H1 (cell line): ENCODE measurements around the gene RPL12. TPM values are rescaled to one million over a fixed set of nuclear protein-coding genes. Genes with fewer than 3 reads are reported as not detected.
A peak's percentile ranks its signal among the peaks of the same experiment; 100 is the strongest.

Experiments used
- CTCF ChIA-PET: fragments of 300-600 bp; sonication (Branson Sonifier 250); formaldehyde crosslinking; loops from one replicate; lab custom pipeline; 2021; ENCODE audit not compliant: partially characterized antibody; lab: Charles Lee
- POLR2A ChIA-PET: fragments of 300-600 bp; sonication (Branson Sonifier 250); formaldehyde crosslinking; loops from one replicate; lab custom pipeline; 2021; ENCODE audit warnings: inconsistent platforms; ENCODE audit not compliant: partially characterized antibody; lab: Charles Lee
- DNase-seq, 2 experiments: peaks; one replicate each; pipeline versions ENCODE4 v3.0.0 to v3.0.0-alpha.2; 2010 to 2022; ENCODE audit warnings: low spot score in 2 of 2, low read depth in 1 of 2, mixed read lengths in 1 of 2
- FAIRE-seq: peaks from 2 replicates; lab custom pipeline; 2011; peaks lifted over from hg19 to GRCh38; lab: Jason Lieb, UNC
- H2AFZ ChIP-seq: 2 replicates; pipeline ENCODE4 v1.8.1; 2012; ENCODE audit warnings: low read length, inconsistent platforms
- H2AK5ac ChIP-seq: 2 replicates; pipeline ENCODE4 v1.6.1; 2013; ENCODE audit warnings: low read depth, low read length
- H2BK120ac ChIP-seq: replicated peaks from 2 replicates; pipeline ENCODE3; 2013; ENCODE audit warnings: low read depth, low read length, inconsistent platforms
- H2BK12ac ChIP-seq: 2 replicates; pipeline ENCODE4 v1.6.1; 2013; ENCODE audit warnings: low read depth, low read length
- H2BK15ac ChIP-seq: 2 replicates; pipeline ENCODE4 v1.6.1; 2013; ENCODE audit warnings: low read length
- H2BK20ac ChIP-seq: 2 replicates; pipeline ENCODE4 v1.6.1; 2013; ENCODE audit warnings: low read length
- H2BK5ac ChIP-seq: 2 replicates; pipeline ENCODE4 v1.6.1; 2013; ENCODE audit warnings: low read depth, low read length
- H3K14ac ChIP-seq: 2 replicates; pipeline ENCODE4 v1.6.1; 2013; ENCODE audit warnings: inconsistent platforms; ENCODE audit not compliant: insufficient read length
- H3K18ac ChIP-seq: 2 replicates; pipeline ENCODE4 v1.6.1; 2013; ENCODE audit warnings: low read length; ENCODE audit errors: extremely low read depth
- H3K23ac ChIP-seq: 2 replicates; pipeline ENCODE4 v1.6.1; 2013; ENCODE audit warnings: inconsistent platforms; ENCODE audit not compliant: insufficient read length
- H3K23me2 ChIP-seq: 2 replicates; pipeline ENCODE4 v1.6.1; 2013; ENCODE audit warnings: low read depth, low read length
- H3K27ac ChIP-seq: 2 replicates; pipeline ENCODE4 v1.6.1; 2011; ENCODE audit warnings: low read depth, low read length, inconsistent platforms
- H3K27me3 ChIP-seq, 4 experiments: replicated peaks in 1 of 4; 1 replicate in 1 of 4; 2 replicates in 3 of 4; pipeline versions ENCODE4 v1.6.1 to v1.8.1; 2011 to 2013; ENCODE audit warnings: low read length in 3 of 4, mild to moderate bottlenecking in 3 of 4, inconsistent platforms in 2 of 4, mixed read lengths in 2 of 4, moderate library complexity in 1 of 4; ENCODE audit not compliant: control insufficient read depth in 3 of 4, insufficient read depth in 3 of 4; ENCODE audit errors: extremely low read depth in 1 of 4
- H3K36me3 ChIP-seq, 4 experiments: 2 replicates each; pipeline versions ENCODE4 v1.6.1 to v1.8.1; 2011 to 2013; ENCODE audit warnings: mild to moderate bottlenecking in 4 of 4, low read length in 3 of 4, moderate library complexity in 2 of 4, control low read depth in 1 of 4, inconsistent platforms in 1 of 4; ENCODE audit not compliant: insufficient read depth in 4 of 4, control insufficient read depth in 2 of 4
- H3K4ac ChIP-seq: replicated peaks from 2 replicates; pipeline ENCODE3; 2013; ENCODE audit warnings: low read length, low read depth, mixed read lengths, inconsistent platforms; ENCODE audit not compliant: insufficient read length
- H3K4me1 ChIP-seq, 4 experiments: replicated peaks in 1 of 4; 1 replicate in 1 of 4; 2 replicates in 3 of 4; pipeline versions ENCODE4 v1.6.1 to v1.8.1; 2011 to 2013; ENCODE audit warnings: low read length in 3 of 4, inconsistent platforms in 2 of 4, mixed read lengths in 1 of 4; ENCODE audit not compliant: insufficient read depth in 4 of 4, control insufficient read depth in 3 of 4
- H3K4me2 ChIP-seq, 2 experiments: 2 replicates each; pipeline versions ENCODE4 v1.6.1 to v1.8.1; 2011 to 2013; ENCODE audit warnings: low read depth in 2 of 2, low read length in 2 of 2, control low read depth in 1 of 2, inconsistent platforms in 1 of 2, mild to moderate bottlenecking in 1 of 2; ENCODE audit not compliant: insufficient read depth in 1 of 2
- H3K4me3 ChIP-seq, 4 experiments: fragments of 200-600, 300-600 bp in 1 of 4; sonication (generic), shearing (Covaris generic), sonication (Bioruptor Twin) in 1 of 4; 2 replicates each; pipeline versions ENCODE4 v1.5.1 to v1.8.1; 2011 to 2016; ENCODE audit warnings: low read length in 4 of 4, low read depth in 3 of 4, control low read depth in 2 of 4, inconsistent platforms in 2 of 4, mild to moderate bottlenecking in 2 of 4, mixed read lengths in 1 of 4, moderate library complexity in 1 of 4; ENCODE audit not compliant: insufficient read depth in 2 of 4; ENCODE audit errors: extremely low read depth in 1 of 4
- H3K56ac ChIP-seq: replicated peaks from 2 replicates; pipeline ENCODE3; 2013; ENCODE audit warnings: low read depth, mild to moderate bottlenecking, mixed read lengths, low read length, inconsistent platforms; ENCODE audit not compliant: insufficient read length
- H3K79me1 ChIP-seq: 2 replicates; pipeline ENCODE4 v1.6.1; 2013; ENCODE audit warnings: low read depth, low read length, control low read depth
- H3K79me2 ChIP-seq, 2 experiments: 2 replicates each; pipeline versions ENCODE4 v1.6.1 to v1.8.1; 2012 to 2013; ENCODE audit warnings: low read length in 2 of 2, mild to moderate bottlenecking in 2 of 2, inconsistent platforms in 1 of 2; ENCODE audit not compliant: insufficient read depth in 2 of 2, control insufficient read depth in 1 of 2
- H3K9ac ChIP-seq, 4 experiments: replicated peaks in 1 of 4; 1 replicate in 1 of 4; 2 replicates in 3 of 4; pipeline versions ENCODE4 v1.6.1 to v1.8.1; 2011 to 2013; ENCODE audit warnings: low read depth in 3 of 4, low read length in 3 of 4, control low read depth in 2 of 4, mild to moderate bottlenecking in 2 of 4, moderate library complexity in 2 of 4, inconsistent platforms in 1 of 4; ENCODE audit errors: extremely low read depth in 1 of 4
- H3K9me3 ChIP-seq, 2 experiments: 2 replicates each; pipeline versions ENCODE4 v1.6.1 to v1.8.1; 2012 to 2013; ENCODE audit warnings: mild to moderate bottlenecking in 2 of 2, moderate library complexity in 2 of 2, control low read depth in 1 of 2, inconsistent platforms in 1 of 2, low read depth in 1 of 2, low read length in 1 of 2, mixed read lengths in 1 of 2; ENCODE audit not compliant: insufficient read depth in 2 of 2
- H4K20me1 ChIP-seq, 2 experiments: replicated peaks in 1 of 2; 2 replicates each; pipeline versions ENCODE3 to v1.8.1; 2011 to 2013; ENCODE audit warnings: inconsistent platforms in 2 of 2, low read length in 2 of 2, mild to moderate bottlenecking in 1 of 2; ENCODE audit not compliant: insufficient read depth in 2 of 2, control insufficient read depth in 1 of 2
- H4K5ac ChIP-seq: 2 replicates; pipeline ENCODE4 v1.6.1; 2013; ENCODE audit warnings: low read length, low read depth, mixed read lengths, inconsistent platforms; ENCODE audit not compliant: insufficient read length
- H4K8ac ChIP-seq: 2 replicates; pipeline ENCODE4 v1.8.0; 2013; ENCODE audit warnings: mild to moderate bottlenecking, moderate library complexity, low read length, inconsistent platforms; ENCODE audit not compliant: insufficient read depth; ENCODE audit errors: extremely low read depth
- H4K91ac ChIP-seq: replicated peaks from 2 replicates; pipeline ENCODE3; 2013; ENCODE audit warnings: low read length, mixed read lengths, inconsistent platforms; ENCODE audit not compliant: insufficient read length
- HDAC6 ChIP-seq: IDR thresholded peaks from one replicate; pipeline ENCODE4 v1.7.1; 2012; ENCODE audit warnings: low read depth, mild to moderate bottlenecking, inconsistent platforms, low read length, moderate library complexity
- KDM4A ChIP-seq: IDR thresholded peaks from one replicate; pipeline ENCODE4 v1.7.1; 2012; ENCODE audit warnings: low read depth, mild to moderate bottlenecking, moderate library complexity, low read length, inconsistent platforms; ENCODE audit not compliant: severe bottlenecking
- WGBS, 2 experiments: shearing (Covaris generic) in 1 of 2; methylation state at CpG; one replicate each; pipeline versions ENCODE4 v1.1.6 to v1.1.7; 2013 to 2015; ENCODE audit warnings: low lambda C conversion rate in 2 of 2, mixed read lengths in 2 of 2, inconsistent platforms in 1 of 2, low coverage in 1 of 2, missing lambda C conversion rate in 1 of 2; ENCODE audit not compliant: insufficient replicate concordance in 2 of 2, insufficient coverage in 1 of 2, insufficient read length in 1 of 2; ENCODE audit errors: extremely low coverage in 1 of 2, missing lambda C conversion rate in 1 of 2; 5-methylcytosine and 5-hydroxymethylcytosine counted together
- polyA plus RNA-seq, 7 experiments: library from polyadenylated mRNA; depleted of rRNA in 3 of 7; stranded (reverse) in 5 of 7; unstranded in 2 of 7; fragments of >200 nt in 5 of 7; fragments of 200-250 nt in 2 of 7; gene quantifications; 1 replicate in 5 of 7; 2 replicates in 1 of 7; 4 replicates in 1 of 7; pipeline versions ENCODE4 v1.2.1 to v1.2.3, GENCODE V29; 2011 to 2013; ENCODE audit warnings: missing spikeins in 2 of 7, mixed read lengths in 2 of 7
- total RNA-seq: library from RNA; stranded (reverse); fragmentation: NEBNext Ultra II Directional; extraction: Animal tissue kit (Norgen Biotek cat#: 25700); gene quantifications from 2 replicates; pipeline ENCODE4 v1.2.1, GENCODE V29; 2021
- TF ChIP-seq, protein P1 (sequence below), 3 experiments: IDR thresholded peaks; 1 replicate in 2 of 3; 2 replicates in 1 of 3; pipeline versions ENCODE4 v1.5.1 to v1.6.1; 2011; ENCODE audit warnings: low read length in 3 of 3, mild to moderate bottlenecking in 3 of 3, inconsistent platforms in 2 of 3, low read depth in 1 of 3, moderate library complexity in 1 of 3; ENCODE audit not compliant: insufficient read depth in 1 of 3; ENCODE audit errors: control extremely low read depth in 1 of 3

Gene RPL12
- total and polyA plus RNA-seq, 2 of the 8 experiments (the other 6 are each of a cell fraction or from before 2014, with no cell fraction given) = 1,993 to 4,892 TPM

GRCh38 chr9:127495884-127496555 lies 44.8 kb upstream of the RPL12 start:
- ChIA-PET POLR2A (interaction anchor here (0.6 to 1.7 kb wide), 3 partner anchors 18 to 113 kb away, joined by 3 to 8 read pairs (median 3); partner anchors contain the start of genes LRSAM1 and RPL12), CTCF (interaction anchor here (0.5 to 1.7 kb wide), 7 partner anchors 9 to 125 kb away, joined by 3 to 4 read pairs (median 3); no protein-coding TSS in a partner anchor)
- no peak overlapping the region for H2BK12ac ChIP-seq
- no peak overlapping the region for H3K23ac ChIP-seq
- no peak overlapping the region for H2BK20ac ChIP-seq
- no peak overlapping the region for H3K14ac ChIP-seq
- TF ChIP-seq HDAC6 (no peak), KDM4A (no peak)
- TF ChIP-seq, protein P1, sequence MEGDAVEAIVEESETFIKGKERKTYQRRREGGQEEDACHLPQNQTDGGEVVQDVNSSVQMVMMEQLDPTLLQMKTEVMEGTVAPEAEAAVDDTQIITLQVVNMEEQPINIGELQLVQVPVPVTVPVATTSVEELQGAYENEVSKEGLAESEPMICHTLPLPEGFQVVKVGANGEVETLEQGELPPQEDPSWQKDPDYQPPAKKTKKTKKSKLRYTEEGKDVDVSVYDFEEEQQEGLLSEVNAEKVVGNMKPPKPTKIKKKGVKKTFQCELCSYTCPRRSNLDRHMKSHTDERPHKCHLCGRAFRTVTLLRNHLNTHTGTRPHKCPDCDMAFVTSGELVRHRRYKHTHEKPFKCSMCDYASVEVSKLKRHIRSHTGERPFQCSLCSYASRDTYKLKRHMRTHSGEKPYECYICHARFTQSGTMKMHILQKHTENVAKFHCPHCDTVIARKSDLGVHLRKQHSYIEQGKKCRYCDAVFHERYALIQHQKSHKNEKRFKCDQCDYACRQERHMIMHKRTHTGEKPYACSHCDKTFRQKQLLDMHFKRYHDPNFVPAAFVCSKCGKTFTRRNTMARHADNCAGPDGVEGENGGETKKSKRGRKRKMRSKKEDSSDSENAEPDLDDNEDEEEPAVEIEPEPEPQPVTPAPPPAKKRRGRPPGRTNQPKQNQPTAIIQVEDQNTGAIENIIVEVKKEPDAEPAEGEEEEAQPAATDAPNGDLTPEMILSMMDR (IDR thresholded peaks at IDR 0.05; ENCODE audit: control extremely low read depth in 1 of 3, insufficient read depth in 1 of 3, low read depth in 1 of 3, low read length in 3 of 3) = peak in 1 of 3 experiments; percentile 5; a peak in 2 of 4 replicates
- H4K5ac ChIP-seq = no peak overlapping the region
- no peak overlapping the region for H2BK15ac ChIP-seq
- no peaks in the 10 kb centered on the region for H3K4me1 ChIP-seq
- H3K36me3 ChIP-seq = peaks cover 3 to 7% (median 5%) of the 10 kb centered on the region in 4 experiments; a peak in 4 of 8 replicates
- no peak overlapping the region for H3K56ac ChIP-seq
- H3K18ac ChIP-seq = no peak overlapping the region
- H2BK5ac ChIP-seq = no peak overlapping the region; the same call in 1 of the 2 replicates
- no peaks in the 10 kb centered on the region for H4K20me1 ChIP-seq
- no peak overlapping the region for H2AFZ ChIP-seq
- no peaks in the 10 kb centered on the region for H3K79me2 ChIP-seq
- no peak overlapping the region for H3K4ac ChIP-seq
- no peaks in the 10 kb centered on the region for H3K79me1 ChIP-seq
- FAIRE-seq (no peak), DNase-seq (no peak)
- H2AK5ac ChIP-seq = no peak overlapping the region
- H2BK120ac ChIP-seq = no peak overlapping the region
- H3K23me2 ChIP-seq = no peaks in the 10 kb centered on the region
- H3K9ac ChIP-seq = no peak overlapping the region
- H3K27me3 ChIP-seq = no peaks in the 10 kb centered on the region
- H4K8ac ChIP-seq = no peak overlapping the region
- H3K4me2 ChIP-seq = no peak overlapping the region
- 85% methylated on average over 14 of the region's 14 CpGs; no CpG with 5 or more reads in 1 of the 2 experiments for WGBS, 2 experiments
- no peak overlapping the region for H3K27ac ChIP-seq
- no peaks in the 10 kb centered on the region for H3K9me3 ChIP-seq
- H3K4me3 ChIP-seq = no peak overlapping the region
- no peak overlapping the region for H4K91ac ChIP-seq
